CD8-positive, alpha-beta memory T cell (primary cell): ENCODE results near the gene RRAGA. TPM values are rescaled to one million over a fixed set of nuclear protein-coding genes. Genes with fewer than 3 reads are reported as not detected.
"Not testable (repeated sequence)": the region's sequence is repeated elsewhere in the genome, so short reads cannot be mapped to it uniquely, and the experiment has no call there.

Experiments used
- CTCF ChIA-PET: fragments of 350-600 bp; sonication (Branson Sonifier 250); formaldehyde crosslinking; loops from one replicate; lab custom pipeline; 2021; ENCODE audit warnings: antibody characterized with exemption; lab: Charles Lee
- POLR2A ChIA-PET: fragments of 350-600 bp; sonication (Branson Sonifier 250); formaldehyde crosslinking; loops from one replicate; lab custom pipeline; 2021; ENCODE audit warnings: antibody characterized with exemption; lab: Charles Lee
- DNase-seq, 5 donors: peaks; one replicate each; pipeline versions ENCODE4 v3.0.0 to v3.0.0-alpha.2; 2020 to 2022; ENCODE audit warnings: mixed read lengths in 1 of 5
- H3K27ac ChIP-seq: one replicate; pipeline ENCODE4 v1.7.0; 2013; ENCODE audit warnings: low read depth, mild to moderate bottlenecking, low read length, moderate library complexity
- H3K27me3 ChIP-seq: 2 replicates; pipeline ENCODE4 v1.7.0; 2013; ENCODE audit warnings: low read length, mild to moderate bottlenecking; ENCODE audit not compliant: insufficient read depth, poor library complexity, severe bottlenecking
- H3K36me3 ChIP-seq: 2 replicates; pipeline ENCODE4 v1.7.0; 2013; ENCODE audit warnings: mild to moderate bottlenecking, low read length, moderate library complexity; ENCODE audit not compliant: insufficient read depth
- H3K4me1 ChIP-seq: 2 replicates; pipeline ENCODE4 v1.7.0; 2013; ENCODE audit warnings: mild to moderate bottlenecking, low read length, moderate library complexity; ENCODE audit not compliant: insufficient read depth
- H3K4me3 ChIP-seq: 2 replicates; pipeline ENCODE4 v1.7.0; 2013; ENCODE audit warnings: mild to moderate bottlenecking, low read length
- H3K9me3 ChIP-seq: 2 replicates; pipeline ENCODE4 v1.7.0; 2013; ENCODE audit warnings: mild to moderate bottlenecking, low read length
- H3K27ac Mint-ChIP-seq, 8 donors: one replicate each; pipeline ENCODE4 v1.8.0; 2020 to 2021; ENCODE audit warnings: mixed read lengths in 8 of 8, mild to moderate bottlenecking in 6 of 8, inconsistent platforms in 3 of 8, moderate library complexity in 3 of 8
- H3K27me3 Mint-ChIP-seq, 2 donors: one replicate each; pipeline ENCODE4 v1.8.0; 2020 to 2021; ENCODE audit warnings: mixed read lengths in 2 of 2, mild to moderate bottlenecking in 1 of 2, moderate library complexity in 1 of 2
- H3K36me3 Mint-ChIP-seq, 3 donors: one replicate each; pipeline ENCODE4 v1.8.0; 2020 to 2021; ENCODE audit warnings: mixed read lengths in 3 of 3, inconsistent platforms in 1 of 3, mild to moderate bottlenecking in 1 of 3
- H3K4me1 Mint-ChIP-seq, 3 donors: one replicate each; pipeline ENCODE4 v1.8.0; 2020 to 2021; ENCODE audit warnings: mixed read lengths in 3 of 3, inconsistent platforms in 1 of 3, mild to moderate bottlenecking in 1 of 3
- H3K4me3 Mint-ChIP-seq, 7 donors: one replicate each; pipeline ENCODE4 v1.8.0; 2020 to 2021; ENCODE audit warnings: mixed read lengths in 7 of 7, mild to moderate bottlenecking in 6 of 7, moderate library complexity in 4 of 7, inconsistent platforms in 2 of 7
- H3K9me3 Mint-ChIP-seq, 5 donors: one replicate each; pipeline ENCODE4 v1.8.0; 2020 to 2022; ENCODE audit warnings: mixed read lengths in 5 of 5, mild to moderate bottlenecking in 3 of 5, moderate library complexity in 2 of 5, inconsistent platforms in 1 of 5
- polyA plus RNA-seq: library from polyadenylated mRNA; unstranded; fragments of 300-500 nt; fragmentation: Illumina TruSeq; gene quantifications from one replicate; pipeline ENCODE4 v1.2.3, GENCODE V29; 2021
- total RNA-seq, 2 experiments: library from RNA; stranded (reverse); gene quantifications; one replicate each; pipeline ENCODE4 v1.2.3, GENCODE V29; 2021

The RRAGA gene
- total and polyA plus RNA-seq, 3 experiments from 2014 or later: 53.8 to 87.6 (median 56.9) TPM

GRCh38 chr9:19087106-19088000 lies 38.1 kb downstream of the RRAGA start:
- no peak for DNase-seq
- Histone ChIP-seq H3K4me1 (no peaks in the 10 kb centered on the region), H3K36me3 (peaks cover 38% of the 10 kb centered on the region), H3K27ac (no peak overlapping the region), H3K4me3 (no peak overlapping the region), H3K27me3 (no peaks in the 10 kb centered on the region), H3K9me3 (no peaks in the 10 kb centered on the region)
- CTCF ChIA-PET: interaction anchor here (1.0 to 4.4 kb wide), 4 partner anchors 75 to 377 kb away, joined by 3 to 33 read pairs (median 5); no protein-coding TSS in a partner anchor
- H3K27ac Mint-ChIP-seq: peak overlapping the region in 2 of 8 donors; percentile 36 to 40
- H3K36me3 Mint-ChIP-seq: peaks cover 0 to 74% (median 3%) of the 10 kb centered on the region in 3 donors
- POLR2A ChIA-PET: no interaction called here
- H3K27me3 Mint-ChIP-seq: no peaks in the 10 kb centered on the region
- H3K9me3 Mint-ChIP-seq: no peaks in the 10 kb centered on the region
- no peak overlapping the region for H3K4me3 Mint-ChIP-seq
- H3K4me1 Mint-ChIP-seq: peaks cover 0 to 5% (median 4%) of the 10 kb centered on the region in 3 donors

- Mint-ChIP-seq H3K27ac (peak overlapping the region in 5 of 8 donors; percentile 31 to 53 (median 40)), H3K4me1 (peaks cover 32 to 51% (median 44%) of the 10 kb centered on the region in 3 donors), H3K36me3 (peaks cover 0 to 56% (median 5%) of the 10 kb centered on the region in 3 donors), H3K4me3 (peak overlapping the region in 4 of 7 donors; percentile 9 to 52 (median 36))
- H3K27me3 Mint-ChIP-seq, H3K4me3 ChIP-seq, H3K9me3 ChIP-seq, POLR2A ChIA-PET, CTCF ChIA-PET, H3K27me3 ChIP-seq, H3K9me3 Mint-ChIP-seq, H3K27ac ChIP-seq, DNase-seq: not testable (repeated sequence)
- Histone ChIP-seq H3K4me1 (peaks cover 26% of the 10 kb centered on the region), H3K36me3 (peaks cover 23% of the 10 kb centered on the region)
These were observed 48.2 kb downstream of the RRAGA start for GRCh38 chr9:19097431-19097830.

Other genes with a start within 250 kb of the RRAGA start
- gene SAXO1, start 16.2 kb upstream of the RRAGA start, total RNA-seq: not detected
- gene SAXO1, start 16.2 kb upstream of the RRAGA start, polyA plus RNA-seq: not detected
- gene HAUS6, start 53.5 kb downstream of the RRAGA start, total RNA-seq: 10 to 100 TPM; 32.1 to 36.3 TPM
- gene HAUS6, start 53.5 kb downstream of the RRAGA start, polyA plus RNA-seq: 6.2 TPM
- gene PLIN2, start 78.1 kb downstream of the RRAGA start, total RNA-seq: 10 to 100 TPM; 37.8 to 38.8 TPM
- gene PLIN2, start 78.1 kb downstream of the RRAGA start, polyA plus RNA-seq: 73.9 TPM
- 10 to 100 TPM; 19.8 to 20.0 TPM for gene DENND4C, start 181.3 kb downstream of the RRAGA start, total RNA-seq
- 46.6 TPM for gene DENND4C, start 181.3 kb downstream of the RRAGA start, polyA plus RNA-seq